ENCODE data around the gene CHRNA9.

Gene CHRNA9

GRCh38 chr4:40402556-40402955 lies 67.4 kb downstream of the CHRNA9 start:
- Mint-ChIP-seq H3K27me3 (no peaks in the 10 kb centered on the region), H3K27ac (no peak overlapping the region), H3K4me3 (no peak overlapping the region), H3K36me3 (ENCODE audit: low read depth) (peaks cover 4% of the 10 kb centered on the region), H3K4me1 (ENCODE audit: low read depth) (no peaks in the 10 kb centered on the region), H3K9me3 (peaks cover 6% of the 10 kb centered on the region)

GRCh38 chr4:40403081-40403480 lies 67.9 kb downstream of the CHRNA9 start:
- Mint-ChIP-seq H3K27ac (no peak overlapping the region), H3K9me3 (peaks cover 10% of the 10 kb centered on the region), H3K4me3 (no peak overlapping the region), H3K27me3 (no peaks in the 10 kb centered on the region), H3K4me1 (ENCODE audit: low read depth) (no peaks in the 10 kb centered on the region), H3K36me3 (ENCODE audit: low read depth) (peaks cover 8% of the 10 kb centered on the region)
